Endothelial cell of umbilical vein (primary cell): Measurements from ENCODE around the gene SERPINA1. TPM values are rescaled to one million over a fixed set of nuclear protein-coding genes. Genes with fewer than 3 reads are reported as not detected.
"Not testable (repeated sequence)": the region's sequence is repeated elsewhere in the genome, so short reads cannot be mapped to it uniquely, and the experiment has no call there.

Source experiments
- BruUV-seq: library from RNA; stranded (reverse); fragments of 400-500 nt; replicated peaks from 2 replicates; lab custom pipeline; 2021; lab: Mats Ljungman, UMichigan
- CTCF ChIA-PET: fragments of 300-600, 350-600 bp; sonication (Branson Sonifier 250); formaldehyde crosslinking; loops from one replicate; lab custom pipeline; 2021; ENCODE audit warnings: antibody characterized with exemption, inconsistent platforms; lab: Charles Lee
- POLR2A ChIA-PET: fragments of 300-600, 350-600 bp; sonication (Branson Sonifier 250); formaldehyde crosslinking; loops from one replicate; lab custom pipeline; 2021; ENCODE audit warnings: antibody characterized with exemption, inconsistent platforms; lab: Charles Lee
- DNase-seq: peaks from one replicate; pipeline ENCODE4 v3.0.0-alpha.2; 2011; ENCODE audit warnings: low read depth, low spot score
- FAIRE-seq: peaks from 2 replicates; lab custom pipeline; 2011; peaks lifted over from hg19 to GRCh38; lab: Jason Lieb, UNC
- H2AFZ ChIP-seq: 2 replicates; pipeline ENCODE4 v1.6.0; 2012; ENCODE audit warnings: low read depth, low read length, control low read depth, inconsistent platforms
- H3K27ac ChIP-seq: 2 replicates; pipeline ENCODE4 v1.5.1; 2011; ENCODE audit warnings: low read depth, mild to moderate bottlenecking, control low read depth, low read length, moderate library complexity; ENCODE audit not compliant: insufficient read depth
- H3K27me3 ChIP-seq, 2 experiments: 2 replicates each; pipeline versions ENCODE4 v1.6.0 to v1.6.1; 2011; ENCODE audit warnings: low read length in 2 of 2, mixed read lengths in 1 of 2; ENCODE audit not compliant: control insufficient read depth in 2 of 2, insufficient read depth in 2 of 2
- H3K36me3 ChIP-seq, 2 experiments: 2 replicates in 1 of 2; 3 replicates in 1 of 2; pipeline ENCODE4 v1.5.1; 2011; ENCODE audit warnings: low read length in 2 of 2, mild to moderate bottlenecking in 1 of 2, moderate library complexity in 1 of 2; ENCODE audit not compliant: control insufficient read depth in 2 of 2, insufficient read depth in 2 of 2; ENCODE audit errors: extremely low read depth in 1 of 2
- H3K4me1 ChIP-seq: 3 replicates; pipeline ENCODE4 v1.5.1; 2011; ENCODE audit warnings: mild to moderate bottlenecking, low read length; ENCODE audit not compliant: control insufficient read depth, insufficient read depth; ENCODE audit errors: extremely low read depth
- H3K4me2 ChIP-seq: 2 replicates; pipeline ENCODE4 v1.6.1; 2011; ENCODE audit warnings: low read length, control low read depth, mixed read lengths; ENCODE audit not compliant: insufficient read depth
- H3K4me3 ChIP-seq, 3 experiments: fragments of 200-600 bp in 1 of 3; sonication (generic), shearing (Covaris generic) in 1 of 3; replicated peaks in 1 of 3; 2 replicates each; pipeline ENCODE4 v1.5.1; 2011 to 2016; ENCODE audit warnings: control low read depth in 3 of 3, low read length in 3 of 3, mild to moderate bottlenecking in 2 of 3, inconsistent platforms in 1 of 3, low read depth in 1 of 3, moderate library complexity in 1 of 3; ENCODE audit not compliant: insufficient read depth in 1 of 3
- H3K79me2 ChIP-seq: 2 replicates; pipeline ENCODE4 v1.6.0; 2012; ENCODE audit warnings: low read length, inconsistent platforms; ENCODE audit not compliant: control insufficient read depth, insufficient read depth
- H3K9ac ChIP-seq: replicated peaks from 2 replicates; pipeline ENCODE3; 2011; ENCODE audit warnings: low read length, control low read depth; ENCODE audit not compliant: insufficient read depth; ENCODE audit errors: extremely low read depth
- H3K9me1 ChIP-seq: replicated peaks from 3 replicates; pipeline ENCODE4 v1.6.0; 2011; ENCODE audit warnings: mild to moderate bottlenecking, low read length; ENCODE audit not compliant: control insufficient read depth, insufficient read depth; ENCODE audit errors: extremely low read depth
- H3K9me3 ChIP-seq: replicated peaks from 2 replicates; pipeline ENCODE4 v1.5.1; 2012; ENCODE audit warnings: low read length, inconsistent platforms; ENCODE audit not compliant: control insufficient read depth, insufficient read depth
- H4K20me1 ChIP-seq: replicated peaks from 2 replicates; pipeline ENCODE3; 2011; ENCODE audit warnings: mild to moderate bottlenecking, low read length; ENCODE audit not compliant: control insufficient read depth, insufficient read depth; ENCODE audit errors: extremely low read depth
- GATA2 ChIP-seq: IDR thresholded peaks from 2 replicates; pipeline ENCODE4 v1.7.0; 2011; ENCODE audit warnings: low read depth, mild to moderate bottlenecking, moderate library complexity, mixed read lengths, low read length; ENCODE audit not compliant: insufficient read length, insufficient read depth
- JUN ChIP-seq: IDR thresholded peaks from 2 replicates; pipeline ENCODE4 v1.6.1; 2011; ENCODE audit warnings: borderline replicate concordance, low read depth; ENCODE audit not compliant: insufficient read length, insufficient read depth
- dilution Hi-C: fragments of 300-500 bp; cut with MboI; formaldehyde crosslinking; loops from one replicate; pipeline ENCODE4 v1.15.0; 2019; ENCODE audit warnings: low sequenced_read_pairs; ENCODE audit not compliant: extremely low pct_ligation_motif_present
- intact Hi-C: fragments of 100-400 bp; cut with micrococcal nuclease; formaldehyde crosslinking; loops from one replicate; pipeline ENCODE4 v1.10.0; 2022
- polyA plus RNA-seq, 4 experiments: library from polyadenylated mRNA; depleted of rRNA in 3 of 4; stranded (reverse) in 3 of 4; unstranded in 1 of 4; fragments of >200 nt; gene quantifications; 2 replicates each; pipeline versions ENCODE4 v1.2.1 to v1.2.3, GENCODE V29; 2011 to 2012; ENCODE audit warnings: missing spikeins in 1 of 4
- total RNA-seq: library from RNA; stranded (reverse); gene quantifications from 2 replicates; pipeline ENCODE4 v1.2.3, GENCODE V29; 2021
- TF ChIP-seq, protein P1 (sequence below), 2 donors: IDR thresholded peaks; 1 replicate in 1 of 2; 2 replicates in 1 of 2; pipeline ENCODE4 v1.5.1; 2011; ENCODE audit warnings: low read length in 2 of 2, mild to moderate bottlenecking in 2 of 2, moderate library complexity in 2 of 2, control low read depth in 1 of 2, inconsistent platforms in 1 of 2, low read depth in 1 of 2; ENCODE audit not compliant: insufficient read depth in 1 of 2; ENCODE audit errors: extremely low read depth in 1 of 2
- TF ChIP-seq, protein P2 (sequence below): IDR thresholded peaks from 2 replicates; pipeline ENCODE4 v1.6.1; 2011; ENCODE audit not compliant: insufficient read depth, insufficient read length

The SERPINA1 gene
- total and polyA plus RNA-seq, 2 donors (not counting 3 experiments of a cell fraction or from before 2014, with no cell fraction given) = not detected

GRCh38 chr14:94411638-94412037 lies 23.2 kb upstream of the SERPINA1 start:
- Histone ChIP-seq H2AFZ (no peak overlapping the region), H3K79me2 (no peaks in the 10 kb centered on the region), H3K4me1 (no peaks in the 10 kb centered on the region), H3K4me3 (no peak overlapping the region), H3K27ac (no peak overlapping the region), H3K4me2 (no peak overlapping the region), H3K9me1 (no peaks in the 10 kb centered on the region), H3K9ac (no peak overlapping the region), H3K9me3 (peaks cover 2% of the 10 kb centered on the region), H3K27me3 (no peaks in the 10 kb centered on the region), H3K36me3 (no peaks in the 10 kb centered on the region), H4K20me1 (no peaks in the 10 kb centered on the region)
- no TSS peak for BruUV-seq
- dilution Hi-C loops (no loop called here), intact Hi-C loops (no loop called here)
- no peak for TF ChIP-seq JUN
- TF ChIP-seq, protein P1, sequence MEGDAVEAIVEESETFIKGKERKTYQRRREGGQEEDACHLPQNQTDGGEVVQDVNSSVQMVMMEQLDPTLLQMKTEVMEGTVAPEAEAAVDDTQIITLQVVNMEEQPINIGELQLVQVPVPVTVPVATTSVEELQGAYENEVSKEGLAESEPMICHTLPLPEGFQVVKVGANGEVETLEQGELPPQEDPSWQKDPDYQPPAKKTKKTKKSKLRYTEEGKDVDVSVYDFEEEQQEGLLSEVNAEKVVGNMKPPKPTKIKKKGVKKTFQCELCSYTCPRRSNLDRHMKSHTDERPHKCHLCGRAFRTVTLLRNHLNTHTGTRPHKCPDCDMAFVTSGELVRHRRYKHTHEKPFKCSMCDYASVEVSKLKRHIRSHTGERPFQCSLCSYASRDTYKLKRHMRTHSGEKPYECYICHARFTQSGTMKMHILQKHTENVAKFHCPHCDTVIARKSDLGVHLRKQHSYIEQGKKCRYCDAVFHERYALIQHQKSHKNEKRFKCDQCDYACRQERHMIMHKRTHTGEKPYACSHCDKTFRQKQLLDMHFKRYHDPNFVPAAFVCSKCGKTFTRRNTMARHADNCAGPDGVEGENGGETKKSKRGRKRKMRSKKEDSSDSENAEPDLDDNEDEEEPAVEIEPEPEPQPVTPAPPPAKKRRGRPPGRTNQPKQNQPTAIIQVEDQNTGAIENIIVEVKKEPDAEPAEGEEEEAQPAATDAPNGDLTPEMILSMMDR (IDR thresholded peaks at IDR 0.05; ENCODE audit: extremely low read depth in 1 of 2, insufficient read depth in 1 of 2, low read depth in 1 of 2, low read length in 2 of 2) = no peak
- TF ChIP-seq, protein P2, sequence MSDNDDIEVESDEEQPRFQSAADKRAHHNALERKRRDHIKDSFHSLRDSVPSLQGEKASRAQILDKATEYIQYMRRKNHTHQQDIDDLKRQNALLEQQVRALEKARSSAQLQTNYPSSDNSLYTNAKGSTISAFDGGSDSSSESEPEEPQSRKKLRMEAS = no peak
- TF ChIP-seq GATA2 = no peak
- DNase-seq = no peak
- FAIRE-seq = no peak
- ChIA-PET CTCF (no interaction called here), POLR2A (no interaction called here)

DNA sequence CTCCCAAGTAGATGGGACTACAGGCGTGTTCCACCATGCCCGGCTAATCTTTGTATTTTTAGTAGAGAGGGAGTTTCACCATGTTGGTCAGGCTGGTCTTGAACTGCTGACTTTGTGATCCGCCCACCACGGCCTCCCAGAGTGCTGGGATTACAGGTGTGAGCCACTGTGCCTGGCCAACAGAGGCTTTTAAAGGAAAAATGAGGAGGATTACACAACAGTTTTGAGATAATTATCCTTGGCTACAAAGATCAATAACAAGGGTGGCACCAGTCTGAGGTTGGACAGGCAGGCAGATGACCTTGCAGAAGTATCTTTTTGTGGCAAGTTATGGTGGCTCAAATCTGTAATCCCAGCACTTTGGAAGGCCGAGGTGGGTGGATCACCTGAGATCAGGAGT lies 21.0 kb upstream of the SERPINA1 start:
- DNase-seq, H3K27me3 ChIP-seq, POLR2A ChIA-PET, dilution Hi-C loops, H3K9ac ChIP-seq, H3K27ac ChIP-seq, H3K36me3 ChIP-seq, H4K20me1 ChIP-seq, H3K4me2 ChIP-seq, H3K4me1 ChIP-seq, H3K79me2 ChIP-seq, FAIRE-seq, CTCF ChIA-PET, intact Hi-C loops, H3K9me3 ChIP-seq, BruUV-seq, H3K9me1 ChIP-seq, H2AFZ ChIP-seq, H3K4me3 ChIP-seq: not testable (repeated sequence)
